IMR-90 (cell line): ENCODE data around the gene OTOG. TPM values are rescaled to one million over a fixed set of nuclear protein-coding genes. Genes with fewer than 3 reads are reported as not detected.

Source experiments
- CTCF ChIP-seq: conservative IDR thresholded peaks from 2 replicates; pipeline ENCODE4 v1.5.1; 2012; ENCODE audit warnings: mild to moderate bottlenecking, low read depth, low read length, improper control_type of control experiment
- POLR2A ChIP-seq: IDR thresholded peaks from 2 replicates; pipeline ENCODE4 v1.6.1; 2012; ENCODE audit warnings: mild to moderate bottlenecking, low read depth, low read length
- polyA plus RNA-seq, 3 experiments: library from polyadenylated mRNA; depleted of rRNA; stranded (reverse); fragments of >200 nt; gene quantifications; 2 replicates each; pipeline ENCODE4 v1.2.3, GENCODE V29; 2012; ENCODE audit warnings: low replicate concordance in 1 of 3
- total RNA-seq: library from RNA; depleted of rRNA; stranded (reverse); fragments of >200 nt; gene quantifications from 2 replicates; pipeline ENCODE4 v1.2.3, GENCODE V29; 2012

OTOG gene
- total and polyA plus RNA-seq, 2 of the 4 experiments (the other 2 are of a cell fraction) = not detected

GRCh38 chr11:17602105-17603001 is 55.3 kb downstream of the OTOG start (continued):
- TF ChIP-seq CTCF = no peak
- no peak for TF ChIP-seq POLR2A
